Measurements from ENCODE around the gene AMELY.

The AMELY gene, protein sequence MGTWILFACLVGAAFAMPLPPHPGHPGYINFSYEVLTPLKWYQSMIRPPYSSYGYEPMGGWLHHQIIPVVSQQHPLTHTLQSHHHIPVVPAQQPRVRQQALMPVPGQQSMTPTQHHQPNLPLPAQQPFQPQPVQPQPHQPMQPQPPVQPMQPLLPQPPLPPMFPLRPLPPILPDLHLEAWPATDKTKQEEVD

DNA sequence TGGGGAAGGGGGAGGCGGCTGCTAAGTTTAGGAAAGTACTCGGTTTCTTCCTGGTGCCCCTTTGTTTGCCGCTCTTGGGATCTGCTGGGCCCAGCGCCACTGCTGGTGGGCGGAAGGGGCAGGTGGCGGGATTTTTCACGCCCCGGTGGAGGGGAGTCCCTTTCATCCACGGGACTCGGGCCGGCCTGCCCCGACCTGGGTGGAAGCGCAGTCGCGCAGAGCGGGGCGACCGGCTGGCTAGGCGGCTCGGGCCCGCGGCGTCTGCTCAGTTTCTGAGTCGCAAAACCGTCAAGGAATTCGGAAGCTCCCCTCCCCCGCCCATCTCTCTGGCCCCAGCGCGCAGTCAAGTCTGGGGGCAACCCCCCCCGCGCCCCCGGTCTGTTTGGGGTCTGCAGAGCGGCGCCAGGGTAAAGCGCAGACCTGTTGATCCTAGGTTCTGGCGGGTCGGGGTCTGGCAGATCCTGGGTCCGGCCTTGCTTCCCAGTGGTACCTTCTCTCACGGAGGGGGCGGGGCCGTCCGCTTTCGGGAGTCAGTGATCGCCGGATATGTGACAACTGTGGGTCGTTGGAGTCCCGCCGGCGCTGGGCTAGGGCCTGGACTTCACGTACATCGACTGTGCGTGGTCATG, at the start of gene AMELY:
Gene AMELY, minus strand, starts transcription at position 500 of the 629 bp plus-strand sequence. CDS start 39,144 bp downstream, outside the sequence.
- Histone ChIP-seq H3K4me3 (ENCODE audit: low read length) (no peak within 1 kb of the TSS), H3K9me3 (ENCODE audit: low read length) (no peaks in the 10 kb centered on the region), H3K27me3 (ENCODE audit: insufficient read depth, low read length) (no peaks in the 10 kb centered on the region), H3K4me1 (ENCODE audit: insufficient read depth, low read length) (no peaks in the 10 kb centered on the region), H3K36me3 (ENCODE audit: insufficient read depth, low read length) (no peaks in the 10 kb centered on the region), H2AFZ (ENCODE audit: low read depth, low read length) (no peak within 1 kb of the TSS)

DNA sequence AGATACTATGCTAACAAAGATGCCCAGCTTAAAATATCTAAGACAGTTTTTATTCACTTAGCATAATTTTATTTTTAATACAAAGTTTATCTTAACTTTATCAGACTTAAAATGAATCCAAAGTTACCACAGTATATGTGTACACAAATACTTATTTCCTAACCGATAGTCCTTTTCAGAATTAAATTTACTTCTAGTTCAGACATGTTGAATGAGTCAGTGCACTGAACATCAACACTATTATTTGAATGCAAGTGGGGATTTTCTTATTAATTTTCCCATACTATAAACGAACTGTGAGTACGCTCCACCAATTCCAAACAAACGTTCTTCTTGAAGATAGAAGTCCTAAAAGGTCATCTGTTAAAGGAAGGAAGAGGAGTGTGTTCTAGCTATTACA, 38.4 kb upstream of the AMELY start:
- Histone ChIP-seq H3K4me3 (ENCODE audit: low read length) (no peak overlapping the region), H3K9me3 (ENCODE audit: low read length) (no peaks in the 10 kb centered on the region), H3K27me3 (ENCODE audit: insufficient read depth, low read length) (no peaks in the 10 kb centered on the region), H3K36me3 (ENCODE audit: insufficient read depth, low read length) (no peaks in the 10 kb centered on the region), H3K4me1 (ENCODE audit: insufficient read depth, low read length) (no peaks in the 10 kb centered on the region), H2AFZ (ENCODE audit: low read depth, low read length) (no peak overlapping the region)

DNA sequence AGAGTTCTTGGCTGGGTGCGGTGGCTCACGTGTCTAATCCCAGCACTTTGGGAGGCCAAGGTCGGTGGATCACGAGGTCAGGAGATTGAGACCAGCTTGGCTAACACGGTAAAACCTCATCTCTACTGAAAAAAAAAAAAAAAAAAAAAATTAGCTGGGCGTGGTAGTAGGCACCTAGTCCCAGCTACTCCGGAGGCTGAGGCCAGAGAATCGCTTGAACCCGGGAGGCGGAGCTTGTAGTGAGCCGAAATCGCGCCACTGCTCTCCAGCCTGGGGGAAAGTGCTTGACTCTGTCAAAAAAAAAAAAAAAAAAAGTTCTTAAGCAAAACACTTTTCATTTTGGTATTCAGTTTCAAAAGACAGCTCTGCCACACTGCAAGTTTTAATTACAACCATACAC, 36.8 kb upstream of the AMELY start:
- Histone ChIP-seq H3K27me3 (ENCODE audit: insufficient read depth, low read length) (no peaks in the 10 kb centered on the region), H3K36me3 (ENCODE audit: insufficient read depth, low read length) (no peaks in the 10 kb centered on the region), H3K4me3 (ENCODE audit: low read length) (no peak overlapping the region), H3K4me1 (ENCODE audit: insufficient read depth, low read length) (no peaks in the 10 kb centered on the region), H3K9me3 (ENCODE audit: low read length) (no peaks in the 10 kb centered on the region), H2AFZ (ENCODE audit: low read depth, low read length) (no peak overlapping the region)

DNA sequence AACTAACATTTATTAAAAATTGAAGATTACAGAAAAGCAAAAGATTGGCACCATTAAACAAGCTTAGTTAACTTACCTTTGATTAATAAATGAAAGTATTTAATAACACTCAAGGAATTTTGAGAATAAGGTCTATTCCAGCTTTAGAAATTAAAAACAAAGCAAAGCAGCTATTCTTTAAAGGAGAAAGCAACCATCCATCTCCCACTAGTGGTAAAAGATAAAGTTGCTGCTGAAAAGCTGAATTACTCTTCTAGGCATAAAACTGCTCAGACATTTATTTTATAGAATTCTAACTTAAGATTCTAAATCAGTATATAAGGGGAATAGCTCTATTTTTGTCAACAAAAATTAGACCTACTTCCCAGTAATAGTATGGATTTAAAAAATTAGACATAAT, 36.1 kb upstream of the AMELY start:
- Histone ChIP-seq H3K4me1 (ENCODE audit: insufficient read depth, low read length) (no peaks in the 10 kb centered on the region), H3K27me3 (ENCODE audit: insufficient read depth, low read length) (no peaks in the 10 kb centered on the region), H3K4me3 (ENCODE audit: low read length) (no peak overlapping the region), H3K9me3 (ENCODE audit: low read length) (no peaks in the 10 kb centered on the region), H2AFZ (ENCODE audit: low read depth, low read length) (no peak overlapping the region), H3K36me3 (ENCODE audit: insufficient read depth, low read length) (no peaks in the 10 kb centered on the region)

DNA sequence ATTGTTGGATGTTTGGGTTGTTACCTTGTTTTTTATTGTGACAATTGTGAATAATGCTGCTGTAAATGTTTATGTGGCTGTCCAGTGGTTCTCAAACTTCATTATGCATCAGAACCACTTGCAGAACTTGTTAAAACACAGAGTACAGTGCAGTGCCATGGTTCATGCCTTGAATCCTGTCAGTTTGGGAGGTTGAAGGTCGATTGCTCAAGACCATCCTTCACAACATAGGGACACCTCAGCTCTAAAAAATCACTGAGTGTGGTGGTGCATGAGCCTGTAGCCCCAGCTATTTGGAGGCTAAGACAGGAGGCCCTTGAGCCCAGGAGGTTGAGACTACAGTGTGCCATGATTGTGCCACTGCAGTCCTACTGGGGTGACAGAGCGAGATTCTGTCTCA, 23.9 kb upstream of the AMELY start:
- H2AFZ ChIP-seq (ENCODE audit: low read depth, low read length): no peak overlapping the region

DNA sequence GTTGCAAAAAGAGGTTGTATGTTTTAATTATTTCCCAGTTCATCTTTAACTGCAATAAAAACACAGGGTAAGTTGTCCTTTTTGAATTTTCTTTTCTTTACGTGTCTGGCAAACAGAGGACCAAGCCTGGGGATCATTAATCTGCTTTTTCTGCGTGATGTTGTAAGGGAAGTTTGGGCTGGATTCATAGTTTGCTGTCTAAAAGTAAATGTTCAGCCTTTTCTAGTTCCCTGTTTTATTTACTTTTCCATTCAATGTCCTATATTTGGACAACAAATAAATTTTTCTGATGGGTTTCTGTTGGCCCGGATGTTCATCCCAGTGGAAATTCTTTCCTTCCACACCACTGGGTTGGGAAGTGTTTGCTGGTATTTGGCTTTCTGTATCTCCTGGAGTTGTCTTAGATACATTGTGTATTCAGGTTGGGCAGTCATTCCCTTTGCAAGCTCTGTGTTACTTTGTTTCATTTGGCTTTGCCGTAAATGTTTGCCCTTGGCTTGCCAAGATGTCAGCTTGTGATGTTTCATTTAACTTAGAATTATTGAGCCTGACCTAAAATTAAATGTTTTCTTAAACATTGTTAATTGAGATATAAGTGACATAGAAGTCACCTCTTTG, 20.3 kb upstream of the AMELY start:
- H3K4me3 ChIP-seq (ENCODE audit: low read length): no peak overlapping the region

More for the DNA sequence above, 23.9 kb upstream of the AMELY start:
- no peak overlapping the region for H3K4me3 ChIP-seq (ENCODE audit: low read length)
- no peaks in the 10 kb centered on the region for H3K9me3 ChIP-seq (ENCODE audit: low read length)
- no peaks in the 10 kb centered on the region for H3K27me3 ChIP-seq (ENCODE audit: insufficient read depth, low read length)
- H3K36me3 ChIP-seq (ENCODE audit: insufficient read depth, low read length): no peaks in the 10 kb centered on the region
- H3K4me1 ChIP-seq (ENCODE audit: insufficient read depth, low read length): no peaks in the 10 kb centered on the region

DNA sequence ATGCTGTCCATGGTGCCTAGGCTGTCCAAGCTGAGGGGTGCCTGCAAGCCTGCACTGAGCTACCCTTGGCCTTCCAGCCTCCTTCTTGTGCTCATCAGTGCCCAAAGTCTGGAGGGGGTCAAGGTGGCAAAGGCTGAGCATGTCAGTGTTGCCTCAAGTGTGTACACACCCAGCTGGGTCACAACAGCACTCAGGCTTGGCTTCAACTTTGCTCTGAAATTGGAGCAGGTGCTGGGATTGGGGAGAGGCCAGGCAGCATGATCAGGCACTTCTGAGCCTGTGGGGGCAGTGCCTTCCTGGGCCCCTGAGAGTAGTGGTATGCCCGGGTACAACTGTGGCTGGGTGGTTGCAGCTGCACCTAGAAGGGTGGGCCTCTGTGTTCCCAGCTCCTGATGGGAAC, 17.7 kb upstream of the AMELY start:
- no peaks in the 10 kb centered on the region for H3K27me3 ChIP-seq (ENCODE audit: insufficient read depth, low read length)
- H3K4me3 ChIP-seq (ENCODE audit: low read length): no peak overlapping the region
- H3K36me3 ChIP-seq (ENCODE audit: insufficient read depth, low read length): no peaks in the 10 kb centered on the region
- H3K9me3 ChIP-seq (ENCODE audit: low read length): no peaks in the 10 kb centered on the region
- H3K4me1 ChIP-seq (ENCODE audit: insufficient read depth, low read length): no peaks in the 10 kb centered on the region
- H2AFZ ChIP-seq (ENCODE audit: low read depth, low read length): no peak overlapping the region

More for the DNA sequence above, 20.3 kb upstream of the AMELY start:
- Histone ChIP-seq H2AFZ (ENCODE audit: low read depth, low read length) (no peak overlapping the region), H3K36me3 (ENCODE audit: insufficient read depth, low read length) (no peaks in the 10 kb centered on the region), H3K27me3 (ENCODE audit: insufficient read depth, low read length) (no peaks in the 10 kb centered on the region), H3K4me1 (ENCODE audit: insufficient read depth, low read length) (no peaks in the 10 kb centered on the region), H3K9me3 (ENCODE audit: low read length) (no peaks in the 10 kb centered on the region)

DNA sequence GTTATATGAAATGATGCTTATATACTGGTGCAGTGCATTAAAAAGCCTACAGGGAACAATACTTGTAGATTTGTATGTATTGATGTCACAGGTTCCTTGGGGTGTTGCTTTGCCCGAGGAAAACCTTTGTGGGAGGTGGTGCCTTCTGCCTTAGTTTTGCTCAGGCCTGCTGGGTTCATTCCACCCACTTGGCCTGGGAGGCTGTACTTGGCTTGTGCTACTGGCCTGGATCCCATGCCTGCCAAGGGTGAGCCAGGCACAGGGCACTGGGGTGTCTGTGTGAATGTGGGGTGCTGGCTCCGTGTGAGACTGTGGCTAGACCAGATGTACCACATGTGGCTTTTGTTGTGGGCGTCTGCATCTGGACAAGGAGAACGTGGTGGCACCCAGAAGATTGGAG, 16.7 kb upstream of the AMELY start:
- no peaks in the 10 kb centered on the region for H3K36me3 ChIP-seq (ENCODE audit: insufficient read depth, low read length)
- no peaks in the 10 kb centered on the region for H3K9me3 ChIP-seq (ENCODE audit: low read length)
- H3K27me3 ChIP-seq (ENCODE audit: insufficient read depth, low read length): no peaks in the 10 kb centered on the region
- no peaks in the 10 kb centered on the region for H3K4me1 ChIP-seq (ENCODE audit: insufficient read depth, low read length)
- no peak overlapping the region for H2AFZ ChIP-seq (ENCODE audit: low read depth, low read length)
- no peak overlapping the region for H3K4me3 ChIP-seq (ENCODE audit: low read length)

DNA sequence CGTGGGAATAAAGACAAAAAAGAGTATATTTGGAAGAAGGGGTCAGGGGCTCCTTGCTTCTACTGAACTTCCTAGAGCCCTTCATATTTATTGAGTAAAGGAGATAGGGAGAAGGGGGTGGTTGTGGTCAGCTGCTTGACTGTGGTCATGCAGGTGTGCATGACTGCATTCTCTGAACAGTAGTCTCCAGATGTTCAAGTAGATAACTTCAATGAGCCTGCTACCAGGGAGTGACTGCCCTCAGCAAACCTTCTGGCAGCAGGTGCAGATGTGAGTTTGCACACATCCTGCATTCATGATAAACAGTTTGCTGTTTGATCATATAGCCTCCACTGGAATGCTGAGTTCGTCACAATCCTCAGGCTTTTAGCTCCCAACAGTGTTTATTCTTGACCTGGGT, 9.5 kb upstream of the AMELY start:
- H3K4me1 ChIP-seq (ENCODE audit: insufficient read depth, low read length): no peaks in the 10 kb centered on the region
- H3K36me3 ChIP-seq (ENCODE audit: insufficient read depth, low read length): no peaks in the 10 kb centered on the region
- H3K27me3 ChIP-seq (ENCODE audit: insufficient read depth, low read length): no peaks in the 10 kb centered on the region
- H3K4me3 ChIP-seq (ENCODE audit: low read length): no peak overlapping the region
- no peaks in the 10 kb centered on the region for H3K9me3 ChIP-seq (ENCODE audit: low read length)
- H2AFZ ChIP-seq (ENCODE audit: low read depth, low read length): no peak overlapping the region

DNA sequence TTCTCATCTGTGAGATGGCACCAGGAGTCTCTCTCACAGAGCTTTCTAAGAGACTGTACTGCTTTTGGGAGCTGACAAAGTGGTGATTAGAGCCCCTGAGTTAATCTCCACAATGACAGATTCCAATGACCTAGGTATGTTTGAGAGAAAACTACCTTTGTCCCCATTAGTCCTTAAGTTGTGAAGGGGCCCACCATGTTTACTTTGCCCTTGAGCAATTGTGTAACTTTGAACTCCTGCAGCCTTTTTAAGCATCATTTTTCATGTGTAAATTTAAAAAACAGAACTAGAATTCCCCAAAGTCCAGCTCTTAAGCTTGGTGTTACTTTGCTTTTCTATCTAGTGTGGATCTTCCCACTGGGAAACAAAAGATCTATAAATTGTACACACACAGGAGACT, 1.8 kb upstream of the AMELY start:
- H3K9me3 ChIP-seq (ENCODE audit: low read length): no peaks in the 10 kb centered on the region
- no peak overlapping the region for H3K4me3 ChIP-seq (ENCODE audit: low read length)
- H3K4me1 ChIP-seq (ENCODE audit: insufficient read depth, low read length): no peaks in the 10 kb centered on the region
- H2AFZ ChIP-seq (ENCODE audit: low read depth, low read length): no peak overlapping the region
- H3K27me3 ChIP-seq (ENCODE audit: insufficient read depth, low read length): no peaks in the 10 kb centered on the region
- H3K36me3 ChIP-seq (ENCODE audit: insufficient read depth, low read length): no peaks in the 10 kb centered on the region

DNA sequence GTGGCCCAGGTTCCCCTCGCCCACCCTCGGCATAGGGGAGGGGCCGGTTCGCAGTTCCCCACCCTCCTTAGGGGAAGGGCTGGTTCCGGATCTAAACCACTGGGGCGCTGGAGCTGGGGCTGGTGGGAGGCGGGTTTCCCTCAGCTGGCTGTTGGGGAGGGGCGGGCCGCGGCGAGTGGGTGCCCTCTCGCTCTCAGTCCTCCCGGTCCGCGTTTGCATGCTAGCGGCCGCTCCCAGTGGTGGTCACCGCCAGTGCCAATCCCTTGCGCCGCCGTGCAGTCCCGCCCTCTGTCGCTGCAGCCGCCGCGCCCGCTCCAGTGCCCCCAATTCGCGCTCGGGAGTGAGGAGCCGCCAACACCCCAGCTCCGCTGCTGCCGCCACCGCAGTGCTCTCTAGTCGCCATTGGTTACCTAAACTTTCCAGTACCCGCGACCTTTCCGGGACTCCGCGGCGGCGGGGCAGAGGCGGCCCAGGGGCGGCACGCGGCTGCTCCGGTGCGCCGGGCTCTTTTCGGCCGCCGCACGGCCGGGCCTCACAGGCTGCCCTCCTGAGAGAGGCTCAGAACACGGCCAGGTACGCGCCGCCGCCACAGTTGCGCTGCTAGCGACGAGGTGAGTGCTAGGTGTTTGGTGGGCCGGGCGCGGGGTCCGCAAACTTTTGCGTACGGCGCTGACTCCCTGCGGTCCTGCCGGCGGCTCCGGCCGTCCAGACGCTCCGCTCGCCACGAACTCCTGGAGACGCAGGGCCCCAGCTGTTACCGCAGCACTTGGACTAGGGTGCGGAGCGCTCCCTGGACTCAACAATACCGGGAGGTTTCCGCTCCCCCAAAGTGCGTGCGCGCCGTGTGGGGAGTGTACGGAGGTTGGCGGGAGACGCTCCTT, 940 bp downstream of the AMELY start, which contains the start of gene TBL1Y:
Gene TBL1Y, plus strand, starts transcription at position 326 of the 881 bp plus-strand sequence. CDS start 114,388 bp downstream, outside the sequence.
- no peak within 1 kb of the TSS for H2AFZ ChIP-seq (ENCODE audit: low read depth, low read length)
- H3K36me3 ChIP-seq (ENCODE audit: insufficient read depth, low read length): no peaks in the 10 kb centered on the region
- H3K4me1 ChIP-seq (ENCODE audit: insufficient read depth, low read length): no peaks in the 10 kb centered on the region
- H3K27me3 ChIP-seq (ENCODE audit: insufficient read depth, low read length): no peaks in the 10 kb centered on the region
- no peak within 1 kb of the TSS for H3K4me3 ChIP-seq (ENCODE audit: low read length)
- H3K9me3 ChIP-seq (ENCODE audit: low read length): no peaks in the 10 kb centered on the region

DNA sequence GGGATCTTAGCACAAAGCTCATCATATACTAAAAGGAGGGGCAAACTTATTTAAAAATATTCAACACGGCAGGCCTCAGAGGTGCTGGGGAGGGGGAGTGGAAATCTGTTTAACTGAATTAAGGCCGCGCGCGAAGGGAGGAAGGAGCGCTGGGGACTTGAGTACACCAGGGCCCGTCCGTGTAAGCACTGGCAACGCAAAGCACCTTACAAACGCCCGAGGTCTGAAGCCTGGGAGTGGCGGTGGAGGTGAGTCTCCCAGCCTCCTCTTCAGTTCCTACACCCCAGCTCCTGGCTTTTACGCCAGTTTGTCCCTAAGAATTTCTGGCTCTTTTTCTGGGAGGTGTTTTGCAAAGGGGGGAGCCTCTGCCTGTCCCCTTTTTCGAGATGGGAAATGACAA, 1.7 kb downstream of the AMELY start:
- Histone ChIP-seq H3K4me3 (ENCODE audit: low read length) (no peak overlapping the region), H2AFZ (ENCODE audit: low read depth, low read length) (no peak overlapping the region), H3K36me3 (ENCODE audit: insufficient read depth, low read length) (no peaks in the 10 kb centered on the region), H3K9me3 (ENCODE audit: low read length) (no peaks in the 10 kb centered on the region), H3K27me3 (ENCODE audit: insufficient read depth, low read length) (no peaks in the 10 kb centered on the region), H3K4me1 (ENCODE audit: insufficient read depth, low read length) (no peaks in the 10 kb centered on the region)

DNA sequence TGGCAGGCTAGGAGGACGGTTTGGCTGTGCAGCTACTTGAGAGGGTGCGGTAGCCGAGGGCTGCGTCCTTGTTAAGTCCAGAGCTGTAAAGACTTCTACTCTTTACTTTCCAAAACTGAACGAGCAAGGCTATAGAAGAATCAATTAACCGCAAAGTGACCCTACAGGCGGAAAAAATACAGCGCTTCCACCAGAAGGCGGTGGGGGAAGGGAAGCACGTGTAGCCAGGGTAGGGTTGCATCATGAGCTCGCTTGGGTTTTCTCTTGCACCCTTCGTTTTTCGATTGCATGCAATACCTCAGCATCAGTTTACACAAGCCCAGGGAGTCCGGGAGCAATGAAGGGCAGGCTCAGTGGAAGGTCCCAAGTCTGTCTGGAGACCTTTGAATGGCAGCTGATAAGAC, 2.4 kb downstream of the AMELY start:
- no peak overlapping the region for H3K4me3 ChIP-seq (ENCODE audit: low read length)
- H3K36me3 ChIP-seq (ENCODE audit: insufficient read depth, low read length): no peaks in the 10 kb centered on the region
- H3K4me1 ChIP-seq (ENCODE audit: insufficient read depth, low read length): no peaks in the 10 kb centered on the region
- H3K9me3 ChIP-seq (ENCODE audit: low read length): no peaks in the 10 kb centered on the region
- no peaks in the 10 kb centered on the region for H3K27me3 ChIP-seq (ENCODE audit: insufficient read depth, low read length)
- no peak overlapping the region for H2AFZ ChIP-seq (ENCODE audit: low read depth, low read length)

Data from neuron (in vitro differentiated cells).